ENCODE data around the gene RNMT.

The RNMT gene

DNA sequence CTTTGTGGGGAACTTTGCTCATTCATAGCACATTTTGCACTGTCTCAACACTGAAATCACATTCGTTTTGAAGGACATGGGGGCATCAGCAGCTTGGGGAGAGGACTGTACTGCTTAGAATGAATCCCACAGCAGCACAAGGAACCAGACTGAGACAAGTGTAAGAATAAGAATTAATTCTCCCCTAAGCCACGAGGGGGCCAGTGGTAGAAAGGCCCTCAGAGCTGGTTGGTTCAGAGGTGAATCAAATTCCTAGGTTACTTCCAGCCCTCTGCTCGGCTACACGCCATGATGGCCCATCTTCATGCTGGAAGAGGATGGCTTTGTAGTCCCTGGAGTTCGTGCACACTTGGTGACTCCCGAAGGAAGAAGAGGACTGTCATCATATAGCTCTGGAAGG, 85.5 kb downstream of the RNMT start:
- DNase-seq (ENCODE audit: low spot score): peak; percentile 70

DNA sequence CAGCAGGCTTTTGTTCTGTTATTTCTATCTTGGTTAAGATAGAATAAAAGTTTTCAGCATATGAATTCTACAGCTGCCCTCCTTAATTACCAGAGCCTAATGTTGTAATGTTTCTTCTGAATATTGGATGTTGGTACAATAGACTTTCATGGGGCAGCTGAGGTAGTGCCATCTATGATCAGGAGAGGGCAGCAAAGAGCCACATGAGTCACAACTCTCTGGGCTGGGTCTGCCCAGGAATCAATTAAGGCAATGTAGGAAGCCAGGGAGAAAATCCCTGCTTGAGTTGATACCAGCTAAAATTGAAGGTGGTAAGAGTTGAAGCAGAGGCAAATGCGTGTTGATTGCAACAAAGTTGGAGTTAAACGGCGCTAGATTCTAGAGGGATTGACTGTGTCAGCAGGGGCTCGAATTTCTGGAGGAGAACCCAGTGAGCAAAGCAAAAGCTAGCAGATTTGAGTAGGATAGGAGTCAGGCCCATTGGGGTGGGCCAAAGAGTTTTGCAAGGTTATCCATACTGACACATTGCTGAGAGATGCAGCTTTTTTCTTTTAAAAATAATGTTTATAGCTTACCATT, 86.9 kb downstream of the RNMT start:
- DNase-seq (ENCODE audit: low spot score): peak; percentile 90

All from D341Med (cell line).